KG1 (cell line): Measurements from ENCODE around the gene NENF.
A peak's percentile ranks its signal among the peaks of the same experiment; 100 is the strongest.

Experiments
- DNase-seq: peaks from one replicate; lab custom pipeline; 2025; lab: John Stamatoyannopoulos, UW

NENF gene

GRCh38 chr1:212431644-212432043, 1.1 kb upstream of the NENF start:
- no peak for DNase-seq

DNA sequence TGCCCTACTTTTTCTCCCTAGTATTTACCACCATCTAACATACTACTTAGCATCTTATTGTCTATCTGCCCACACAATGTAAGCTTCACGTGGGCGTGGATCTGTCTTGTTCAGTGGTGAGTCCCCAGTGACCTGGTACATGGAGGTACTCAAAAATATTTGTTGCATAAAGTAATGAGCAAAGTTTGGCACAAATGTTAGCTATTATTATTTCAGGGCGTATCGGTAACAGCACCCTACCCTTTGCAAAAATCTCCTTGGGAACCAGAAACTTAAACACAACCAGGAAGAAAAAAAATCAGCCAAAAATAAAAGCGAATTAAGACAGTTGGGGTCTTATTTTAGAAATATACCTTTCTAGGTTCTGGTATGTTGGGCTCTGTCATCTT, 454 bp upstream of the NENF start:
- no peak for DNase-seq

DNA sequence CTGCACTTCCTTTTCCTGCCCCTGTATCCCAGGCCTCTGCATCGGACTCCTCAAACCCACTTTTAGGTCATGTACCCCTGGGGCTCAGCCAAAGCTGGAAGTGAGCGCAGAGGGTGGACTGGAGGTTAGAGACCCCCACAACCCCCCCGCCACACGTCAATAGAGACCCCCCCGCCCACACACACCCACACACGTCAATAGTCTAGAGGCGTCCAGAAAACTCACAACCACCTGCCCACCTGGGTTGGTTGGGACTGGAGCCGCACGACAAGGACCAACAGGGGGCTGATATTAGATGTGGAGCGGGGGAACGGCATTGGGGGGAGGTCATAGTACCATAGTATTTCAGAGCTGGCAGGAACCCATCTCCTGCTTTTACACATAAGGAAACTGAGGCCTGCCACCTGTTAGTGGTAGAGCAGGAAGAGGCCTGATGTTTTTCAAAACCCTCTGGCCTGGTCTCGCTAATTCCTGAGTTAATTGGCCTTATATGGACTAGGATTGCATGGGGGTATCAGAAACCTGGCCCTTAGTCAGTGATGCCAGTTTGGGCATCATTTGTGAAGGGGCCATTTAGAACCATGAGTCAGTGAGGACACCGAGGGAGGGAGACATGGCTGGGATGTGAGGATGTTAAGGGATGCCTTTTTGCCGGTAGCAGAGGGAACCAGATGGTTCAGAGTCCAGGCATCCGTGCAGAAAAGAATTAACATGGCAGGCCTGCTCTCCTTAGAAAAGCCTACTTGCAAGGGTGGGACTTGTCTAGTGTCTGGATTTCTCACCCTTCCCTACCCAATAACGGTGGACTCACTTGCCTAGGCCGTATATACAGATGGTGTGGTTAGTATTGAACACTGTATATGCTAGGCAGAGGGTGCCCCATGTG, 1.1 kb downstream of the NENF start:
- DNase-seq: no peak

GRCh38 chr1:212434992-212435391, 2.3 kb downstream of the NENF start:
- DNase-seq: no peak

GRCh38 chr1:212437179-212437798, 4.6 kb downstream of the NENF start:
- DNase-seq: no peak

DNA sequence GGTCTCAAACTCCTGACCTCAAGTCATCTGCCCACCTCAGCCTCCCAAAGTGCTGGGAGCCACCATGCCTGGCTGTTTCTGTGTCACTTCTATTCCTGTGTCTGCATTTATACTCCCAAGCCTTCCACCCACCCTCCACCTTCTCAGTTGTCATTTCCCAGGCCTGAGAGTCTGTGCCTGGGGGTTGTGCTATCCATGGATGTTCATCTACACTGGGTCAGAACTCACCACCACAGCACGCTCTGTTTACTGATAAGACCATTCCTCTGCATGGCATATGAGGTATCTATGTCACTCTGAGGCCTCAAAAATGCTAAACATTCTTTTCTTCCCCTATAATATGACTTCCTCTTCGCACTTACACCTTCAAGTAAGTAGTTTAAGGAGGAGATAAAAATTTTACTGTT, 6.1 kb downstream of the NENF start:
- no peak for DNase-seq

GRCh38 chr1:212440419-212440818, 7.7 kb downstream of the NENF start:
- DNase-seq: no peak

GRCh38 chr1:212442408-212442807, 9.7 kb downstream of the NENF start:
- no peak for DNase-seq

- no peak for DNase-seq
Measured at GRCh38 chr1:212446333-212446732, 13.6 kb downstream of the NENF start.

DNA sequence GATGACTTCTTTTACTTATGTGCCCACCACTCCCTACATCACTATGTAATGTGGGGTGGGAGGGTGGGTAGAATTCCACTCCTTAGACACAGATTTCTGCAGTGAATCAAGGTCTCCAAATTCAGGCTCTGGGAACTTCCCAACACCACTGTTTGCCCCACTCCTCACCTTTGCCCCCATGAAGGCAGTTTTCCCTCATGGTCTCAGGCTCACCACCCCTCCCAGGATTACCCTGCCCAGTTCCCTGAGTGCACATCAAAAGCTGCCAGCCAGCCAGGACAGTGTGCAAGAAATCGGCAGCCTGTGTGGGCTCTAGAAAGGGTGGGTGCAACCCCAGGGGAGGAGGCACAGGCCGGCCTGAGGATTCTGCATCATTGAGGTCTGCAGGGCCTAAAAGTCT, 14.8 kb downstream of the NENF start:
- no peak for DNase-seq

DNA sequence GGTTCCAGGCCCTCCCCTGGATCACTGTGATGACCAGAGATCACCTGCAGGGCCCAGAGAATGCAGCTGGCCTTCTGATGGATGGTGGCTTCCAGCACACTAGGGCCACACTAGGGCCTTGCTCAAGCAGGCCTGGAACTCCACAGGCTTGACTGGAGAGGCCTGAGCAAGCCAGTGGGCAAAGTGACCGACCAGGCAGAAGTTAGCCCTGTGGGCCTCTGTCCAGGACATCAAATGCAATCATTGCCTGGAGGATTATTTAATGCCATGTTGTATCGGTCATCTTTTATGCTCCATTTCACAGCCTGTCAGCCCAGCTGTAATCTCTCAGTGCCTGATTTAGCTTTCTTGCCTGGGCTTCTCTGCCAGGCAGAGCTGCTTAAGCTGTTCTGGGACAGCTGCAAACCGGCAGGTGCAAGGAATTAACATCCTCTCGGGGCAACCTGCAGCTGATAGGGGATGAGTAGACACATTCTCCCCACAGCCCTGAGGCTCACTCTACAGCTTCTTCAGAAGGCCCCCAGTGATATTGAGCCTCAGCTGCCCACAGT, 17.7 kb downstream of the NENF start:
- DNase-seq: no peak

DNA sequence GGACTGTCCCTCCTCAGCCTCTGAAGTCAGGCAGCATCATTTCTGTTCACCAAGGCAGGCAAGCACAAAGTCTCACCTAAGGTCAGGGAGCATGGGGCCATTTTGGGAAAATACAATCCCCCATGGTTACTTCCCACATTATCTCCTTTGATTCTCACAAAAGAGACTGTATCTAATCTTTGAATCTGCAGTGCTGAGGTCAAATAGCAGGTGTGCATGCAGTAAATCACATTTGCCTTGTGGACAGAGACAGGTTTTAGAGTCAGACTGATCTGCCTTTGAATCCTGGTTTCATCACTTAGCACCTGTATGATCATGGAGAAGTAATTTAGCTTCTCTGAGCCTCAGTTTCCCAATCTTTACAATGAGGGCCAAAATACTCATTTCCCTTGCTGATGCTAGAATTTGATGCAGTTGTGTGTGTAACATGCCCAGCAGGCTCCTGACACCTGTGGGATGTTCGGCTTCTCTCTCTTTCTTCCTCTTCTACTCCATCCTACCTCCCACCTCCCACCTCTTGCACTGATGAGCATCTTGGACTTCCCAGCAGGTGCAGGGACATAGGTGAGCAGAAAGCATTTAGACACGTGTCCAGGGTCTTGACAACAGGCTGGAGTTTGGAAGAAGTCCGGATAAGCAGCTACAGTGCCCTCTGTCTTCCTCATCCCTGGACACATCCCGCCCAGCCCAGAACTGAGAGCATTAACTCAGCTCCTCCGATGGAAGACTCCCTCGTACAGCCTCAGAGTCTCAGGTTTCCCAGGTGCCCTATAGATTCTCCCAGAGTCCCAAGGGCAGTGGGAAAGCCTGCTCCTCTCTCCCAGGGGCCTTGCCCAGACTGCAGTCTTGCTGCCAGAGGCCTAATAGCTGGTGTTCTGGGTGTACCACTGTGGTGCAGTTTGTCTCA, 18.9 kb downstream of the NENF start:
- DNase-seq: no peak

- DNase-seq: no peak
Measured at GRCh38 chr1:212452323-212453155, 19.8 kb downstream of the NENF start.

DNA sequence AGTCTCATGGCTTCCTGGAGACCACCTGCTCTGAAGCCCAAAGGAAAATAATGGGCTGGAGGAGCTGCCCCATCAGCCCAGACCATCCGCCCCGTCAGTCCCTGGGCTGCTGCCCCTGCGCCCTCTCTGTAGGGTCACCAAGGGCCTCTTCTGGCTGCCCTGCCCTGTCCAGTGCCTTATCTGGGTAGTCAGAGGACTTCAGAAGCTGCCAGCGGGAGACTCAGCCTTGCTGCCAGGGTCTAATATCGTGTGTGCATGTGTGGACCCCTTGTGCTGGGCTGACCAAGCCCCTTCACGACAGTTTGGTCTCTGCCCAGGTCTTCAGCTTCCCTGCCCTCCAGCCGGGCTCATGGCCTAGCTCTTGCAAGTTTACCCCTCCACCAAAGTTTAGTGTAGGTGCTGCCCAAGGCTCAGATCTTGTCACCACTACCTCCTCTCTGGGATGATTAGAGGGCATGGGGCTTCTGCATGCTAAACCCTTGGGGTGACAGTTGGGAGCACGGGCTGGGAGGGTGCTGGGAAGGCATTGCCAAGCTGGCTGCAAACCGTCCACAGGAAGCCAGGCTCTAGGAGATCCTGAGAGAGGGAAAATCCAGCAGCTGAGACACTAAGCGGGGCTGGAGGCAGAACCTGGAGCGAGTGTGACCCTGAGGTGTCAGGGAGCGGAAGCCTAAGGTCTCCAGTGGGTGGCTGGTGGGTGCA, 20.6 kb downstream of the NENF start:
- DNase-seq: no peak

DNA sequence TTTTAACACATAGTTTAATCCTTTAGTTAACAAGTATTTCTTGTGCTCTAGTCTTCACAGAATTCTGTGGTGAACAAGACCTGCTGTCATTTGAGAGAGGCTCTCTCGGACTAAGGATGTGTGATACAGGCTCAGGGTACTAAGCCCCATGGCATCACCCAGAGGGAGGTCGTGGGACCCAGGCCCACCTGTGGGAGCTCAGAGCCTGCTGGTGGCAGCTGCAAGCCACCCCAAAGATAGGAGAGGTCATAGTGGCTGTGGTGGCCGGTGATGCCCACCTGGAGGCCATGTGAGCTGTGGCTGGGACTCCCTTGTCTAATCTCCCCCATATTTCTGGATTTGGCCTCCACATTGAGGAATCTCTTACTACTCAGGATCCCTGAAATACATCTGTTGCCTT, 22.0 kb downstream of the NENF start:
- no peak for DNase-seq

- no peak for DNase-seq
Measured at GRCh38 chr1:212455401-212455800, 22.7 kb downstream of the NENF start.

- DNase-seq: peak; percentile 42
Measured at GRCh38 chr1:212455803-212456528, 23.2 kb downstream of the NENF start.

- DNase-seq: peak; percentile 40
Measured at GRCh38 chr1:212457740-212458338, 25.1 kb downstream of the NENF start.

DNA sequence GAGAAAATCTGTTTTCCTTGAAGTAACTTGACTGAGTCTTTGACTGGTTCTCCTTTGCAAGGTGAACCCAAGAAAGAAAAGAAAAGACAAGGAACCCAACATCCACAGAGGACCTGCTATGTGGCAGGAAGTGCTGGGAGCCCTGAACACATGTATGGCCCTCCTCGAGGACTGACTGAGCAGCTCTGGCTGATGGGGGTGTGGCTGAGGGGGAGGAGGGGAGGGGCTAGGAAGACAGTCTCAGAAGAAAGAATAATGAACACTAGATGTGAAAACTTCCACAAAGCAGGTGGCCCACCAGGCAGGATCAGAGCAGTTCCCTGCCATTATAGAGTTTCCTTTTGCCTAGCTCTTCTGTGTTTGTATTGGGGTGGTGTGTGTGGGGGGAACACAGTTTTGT, 26.1 kb downstream of the NENF start:
- DNase-seq: no peak

- DNase-seq: no peak
Measured at GRCh38 chr1:212459656-212460055, 26.9 kb downstream of the NENF start.
